ENCODE results near the gene USP7. TPM values are rescaled to one million over a fixed set of nuclear protein-coding genes. Genes with fewer than 3 reads are reported as not detected.

Gene USP7
- total RNA-seq, 3 donors from 2014 or later = 87.9 to 156 (median 118) TPM

- intact Hi-C loops (cut with DNase I; ENCODE audit: low total_unique reads) = no loop called here
- Histone ChIP-seq H3K4me1 (no peaks in the 10 kb centered on the region), H3K36me3 (peaks cover 7% of the 10 kb centered on the region), H3K27me3 (no peaks in the 10 kb centered on the region), H3K27ac (no peak overlapping the region), H3K4me3 (no peak overlapping the region), H3K9me3 (no peaks in the 10 kb centered on the region)
- no peak for DNase-seq (ENCODE audit: low spot score in 2 of 2)
- TF ChIP-seq POLR2A (IDR thresholded peaks at IDR 0.05) (no peak), POLR2AphosphoS5 (IDR thresholded peaks at IDR 0.05) (no peak), CTCF (IDR thresholded peaks at IDR 0.05) (no peak)
These were observed 69.6 kb downstream of the USP7 start for GRCh38 chr16:8893976-8894690.

GRCh38 chr16:8893426-8893825 is 70.3 kb downstream of the USP7 start:
- Histone ChIP-seq H3K36me3 (peaks cover 7% of the 10 kb centered on the region), H3K27ac (no peak overlapping the region), H3K27me3 (no peaks in the 10 kb centered on the region), H3K9me3 (no peaks in the 10 kb centered on the region), H3K4me1 (no peaks in the 10 kb centered on the region), H3K4me3 (no peak overlapping the region)
- TF ChIP-seq POLR2AphosphoS5 (IDR thresholded peaks at IDR 0.05) (no peak), POLR2A (IDR thresholded peaks at IDR 0.05) (no peak), CTCF (IDR thresholded peaks at IDR 0.05) (no peak)
- DNase-seq (ENCODE audit: low spot score in 2 of 2) = no peak
- intact Hi-C loops (cut with DNase I; ENCODE audit: low total_unique reads) = no loop called here

GRCh38 chr16:8892101-8892575 is 71.6 kb downstream of the USP7 start:
- DNase-seq (ENCODE audit: low spot score in 2 of 2) = no peak
- TF ChIP-seq POLR2AphosphoS5 (IDR thresholded peaks at IDR 0.05) (no peak), POLR2A (IDR thresholded peaks at IDR 0.05) (no peak), CTCF (IDR thresholded peaks at IDR 0.05) (no peak)
- H3K27me3 ChIP-seq = no peaks in the 10 kb centered on the region
- peaks cover 7% of the 10 kb centered on the region for H3K36me3 ChIP-seq
- no peak overlapping the region for H3K4me3 ChIP-seq
- no peaks in the 10 kb centered on the region for H3K4me1 ChIP-seq
- no peaks in the 10 kb centered on the region for H3K9me3 ChIP-seq
- intact Hi-C loops (cut with DNase I; ENCODE audit: low total_unique reads) = no loop called here
- H3K27ac ChIP-seq = peak overlapping the region in 1 of 2 donors; percentile 10

GRCh38 chr16:8890549-8890921 is 73.2 kb downstream of the USP7 start:
- Histone ChIP-seq H3K9me3 (no peaks in the 10 kb centered on the region), H3K36me3 (no peaks in the 10 kb centered on the region), H3K27me3 (no peaks in the 10 kb centered on the region), H3K4me3 (no peak overlapping the region), H3K27ac (no peak overlapping the region), H3K4me1 (peaks cover 0 to 6% of the 10 kb centered on the region in 2 donors)
- intact Hi-C loops (cut with DNase I; ENCODE audit: low total_unique reads) = no loop called here
- TF ChIP-seq POLR2A (IDR thresholded peaks at IDR 0.05) = no peak
- no peak for TF ChIP-seq POLR2AphosphoS5 (IDR thresholded peaks at IDR 0.05)
- TF ChIP-seq CTCF (IDR thresholded peaks at IDR 0.05) = no peak
- no peak for DNase-seq (ENCODE audit: low spot score in 2 of 2)

- Histone ChIP-seq H3K27ac (no peak overlapping the region), H3K4me3 (no peak overlapping the region), H3K9me3 (no peaks in the 10 kb centered on the region), H3K4me1 (peaks cover 0 to 6% of the 10 kb centered on the region in 2 donors), H3K27me3 (no peaks in the 10 kb centered on the region), H3K36me3 (no peaks in the 10 kb centered on the region)
- intact Hi-C loops (cut with DNase I; ENCODE audit: low total_unique reads) = loop anchor here (10.0 kb wide), 1 partner anchor 245 kb away; no protein-coding TSS in a partner anchor
- DNase-seq (ENCODE audit: low spot score in 2 of 2) = no peak
- no peak for TF ChIP-seq CTCF (IDR thresholded peaks at IDR 0.05)
- no peak for TF ChIP-seq POLR2AphosphoS5 (IDR thresholded peaks at IDR 0.05)
- no peak for TF ChIP-seq POLR2A (IDR thresholded peaks at IDR 0.05)
These were observed 73.7 kb downstream of the USP7 start for GRCh38 chr16:8889893-8890548.

All from breast epithelium (tissue), 4 donors.